ENCODE measurements around the gene CALHM6.

DNA sequence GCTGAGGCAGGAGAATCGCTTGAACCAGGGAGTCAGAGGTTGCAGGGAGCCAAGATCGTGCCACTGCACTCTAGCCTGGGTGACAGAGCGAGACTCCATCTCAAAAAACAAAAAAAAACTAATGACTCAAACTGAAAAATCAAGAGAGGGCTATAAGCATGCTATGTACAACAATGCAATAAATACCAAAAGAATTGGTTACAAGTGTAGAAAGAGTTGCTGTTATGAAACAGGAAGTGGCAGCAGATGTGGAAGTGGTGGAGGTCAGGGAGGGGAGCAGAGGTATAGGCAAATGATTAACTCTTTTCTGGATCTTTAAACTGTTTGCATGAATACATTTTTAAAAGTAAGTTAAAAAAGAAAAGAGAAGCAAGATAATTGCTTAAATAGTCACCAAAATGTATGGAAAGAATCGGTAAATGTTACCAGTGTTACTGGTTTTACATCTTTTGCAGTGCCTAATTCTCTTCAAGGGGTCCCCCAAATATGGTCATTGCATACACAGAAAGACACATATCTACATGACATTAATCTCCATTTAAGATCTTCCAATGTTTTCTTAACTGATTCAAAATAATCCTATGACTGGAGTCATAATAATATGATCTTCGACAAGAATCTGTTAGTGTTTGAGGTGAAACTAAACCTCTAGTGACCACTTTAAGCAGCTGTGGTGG is 15.0 kb downstream of the CALHM6 start:
- TF ChIP-seq CTCF (IDR thresholded peaks at IDR 0.05; ENCODE audit: insufficient read depth, low read depth, low read length) (no peak), EZH2 (IDR thresholded peaks at IDR 0.05; ENCODE audit: insufficient read depth, low read length) (no peak)
